SIG-M5 treated with dmso at 0.1 percent for 504 hours (cell line): ENCODE results near the gene CHIT1.
"Not testable (repeated sequence)": the region's sequence is repeated elsewhere in the genome, so short reads cannot be mapped to it uniquely, and the experiment has no call there.

ENCODE experiments used
- DNase-seq: peaks from one replicate; lab custom pipeline; 2025; ENCODE audit not compliant: unreplicated experiment; lab: John Stamatoyannopoulos, UW

CHIT1 gene

GRCh38 chr1:203266140-203266539 lies 36.7 kb upstream of the CHIT1 start:
- DNase-seq: not testable (repeated sequence)

GRCh38 chr1:203265541-203265940 lies 36.1 kb upstream of the CHIT1 start:
- no peak for DNase-seq

- DNase-seq: no peak
Observed at GRCh38 chr1:203264052-203264501, 34.6 kb upstream of the CHIT1 start.

GRCh38 chr1:203263496-203263895 lies 34.0 kb upstream of the CHIT1 start:
- peak; percentile 24 for DNase-seq

GRCh38 chr1:203256636-203257035 lies 27.2 kb upstream of the CHIT1 start:
- not testable (repeated sequence) for DNase-seq

- not testable (repeated sequence) for DNase-seq
Observed at GRCh38 chr1:203254782-203255181, 25.3 kb upstream of the CHIT1 start.

- DNase-seq: no peak
Observed at GRCh38 chr1:203252678-203253077, 23.2 kb upstream of the CHIT1 start.

GRCh38 chr1:203251466-203251865 lies 22.0 kb upstream of the CHIT1 start:
- no peak for DNase-seq

- no peak for DNase-seq
Observed at GRCh38 chr1:203250911-203251310, 21.4 kb upstream of the CHIT1 start.

GRCh38 chr1:203244776-203245175 lies 15.3 kb upstream of the CHIT1 start:
- DNase-seq: no peak

- not testable (repeated sequence) for DNase-seq
Observed at GRCh38 chr1:203241708-203242107, 12.2 kb upstream of the CHIT1 start.

- DNase-seq: no peak
Observed at GRCh38 chr1:203239526-203240305, 10.2 kb upstream of the CHIT1 start.

- no peak for DNase-seq
Observed at GRCh38 chr1:203239081-203239480, 9.6 kb upstream of the CHIT1 start.

- DNase-seq: no peak
Observed at GRCh38 chr1:203238535-203238934, 9.1 kb upstream of the CHIT1 start.

GRCh38 chr1:203234901-203235300 lies 5.4 kb upstream of the CHIT1 start:
- not testable (repeated sequence) for DNase-seq

GRCh38 chr1:203228670-203229069 lies 803 bp downstream of the CHIT1 start:
- DNase-seq: no peak

GRCh38 chr1:203227371-203228083 lies 1.9 kb downstream of the CHIT1 start:
- DNase-seq: no peak

- DNase-seq: peak; percentile 29
Observed at GRCh38 chr1:203225071-203225470, 4.4 kb downstream of the CHIT1 start.

- no peak for DNase-seq
Observed at GRCh38 chr1:203223012-203223775, 6.3 kb downstream of the CHIT1 start.

GRCh38 chr1:203219934-203220333 lies 9.5 kb downstream of the CHIT1 start:
- no peak for DNase-seq

GRCh38 chr1:203219171-203219570 lies 10.3 kb downstream of the CHIT1 start:
- DNase-seq: no peak

- DNase-seq: no peak
Observed at GRCh38 chr1:203217668-203218067, 11.8 kb downstream of the CHIT1 start.
